ENCODE measurements around the gene RBM18.

GRCh38 chr9:122277285-122277897, 12.8 kb upstream of the RBM18 start:
- no peak for TF ChIP-seq CTCF (IDR thresholded peaks at IDR 0.05; ENCODE audit: insufficient read depth, low read depth, low read length)
- TF ChIP-seq EZH2 (IDR thresholded peaks at IDR 0.05; ENCODE audit: insufficient read depth, low read length), result no peak
